Endothelial cell of umbilical vein (primary cell): Measurements from ENCODE around the gene CFAP97D1. TPM values are rescaled to one million over a fixed set of nuclear protein-coding genes. Genes with fewer than 3 reads are reported as not detected.

Source experiments
- BruUV-seq: library from RNA; stranded (reverse); fragments of 400-500 nt; replicated peaks from 2 replicates; lab custom pipeline; 2021; lab: Mats Ljungman, UMichigan
- CTCF ChIA-PET: fragments of 300-600, 350-600 bp; sonication (Branson Sonifier 250); formaldehyde crosslinking; loops from one replicate; lab custom pipeline; 2021; ENCODE audit warnings: antibody characterized with exemption, inconsistent platforms; lab: Charles Lee
- POLR2A ChIA-PET: fragments of 300-600, 350-600 bp; sonication (Branson Sonifier 250); formaldehyde crosslinking; loops from one replicate; lab custom pipeline; 2021; ENCODE audit warnings: antibody characterized with exemption, inconsistent platforms; lab: Charles Lee
- DNase-seq: peaks from one replicate; pipeline ENCODE4 v3.0.0-alpha.2; 2011; ENCODE audit warnings: low read depth, low spot score
- FAIRE-seq: peaks from 2 replicates; lab custom pipeline; 2011; peaks lifted over from hg19 to GRCh38; lab: Jason Lieb, UNC
- H2AFZ ChIP-seq: 2 replicates; pipeline ENCODE4 v1.6.0; 2012; ENCODE audit warnings: low read depth, low read length, control low read depth, inconsistent platforms
- H3K27ac ChIP-seq: 2 replicates; pipeline ENCODE4 v1.5.1; 2011; ENCODE audit warnings: low read depth, mild to moderate bottlenecking, control low read depth, low read length, moderate library complexity; ENCODE audit not compliant: insufficient read depth
- H3K27me3 ChIP-seq, 2 experiments: 2 replicates each; pipeline versions ENCODE4 v1.6.0 to v1.6.1; 2011; ENCODE audit warnings: low read length in 2 of 2, mixed read lengths in 1 of 2; ENCODE audit not compliant: control insufficient read depth in 2 of 2, insufficient read depth in 2 of 2
- H3K36me3 ChIP-seq, 2 experiments: 2 replicates in 1 of 2; 3 replicates in 1 of 2; pipeline ENCODE4 v1.5.1; 2011; ENCODE audit warnings: low read length in 2 of 2, mild to moderate bottlenecking in 1 of 2, moderate library complexity in 1 of 2; ENCODE audit not compliant: control insufficient read depth in 2 of 2, insufficient read depth in 2 of 2; ENCODE audit errors: extremely low read depth in 1 of 2
- H3K4me1 ChIP-seq: 3 replicates; pipeline ENCODE4 v1.5.1; 2011; ENCODE audit warnings: mild to moderate bottlenecking, low read length; ENCODE audit not compliant: control insufficient read depth, insufficient read depth; ENCODE audit errors: extremely low read depth
- H3K4me2 ChIP-seq: 2 replicates; pipeline ENCODE4 v1.6.1; 2011; ENCODE audit warnings: low read length, control low read depth, mixed read lengths; ENCODE audit not compliant: insufficient read depth
- H3K4me3 ChIP-seq, 3 experiments: fragments of 200-600 bp in 1 of 3; sonication (generic), shearing (Covaris generic) in 1 of 3; replicated peaks in 1 of 3; 2 replicates each; pipeline ENCODE4 v1.5.1; 2011 to 2016; ENCODE audit warnings: control low read depth in 3 of 3, low read length in 3 of 3, mild to moderate bottlenecking in 2 of 3, inconsistent platforms in 1 of 3, low read depth in 1 of 3, moderate library complexity in 1 of 3; ENCODE audit not compliant: insufficient read depth in 1 of 3
- H3K79me2 ChIP-seq: 2 replicates; pipeline ENCODE4 v1.6.0; 2012; ENCODE audit warnings: low read length, inconsistent platforms; ENCODE audit not compliant: control insufficient read depth, insufficient read depth
- H3K9ac ChIP-seq: replicated peaks from 2 replicates; pipeline ENCODE3; 2011; ENCODE audit warnings: low read length, control low read depth; ENCODE audit not compliant: insufficient read depth; ENCODE audit errors: extremely low read depth
- H3K9me1 ChIP-seq: replicated peaks from 3 replicates; pipeline ENCODE4 v1.6.0; 2011; ENCODE audit warnings: mild to moderate bottlenecking, low read length; ENCODE audit not compliant: control insufficient read depth, insufficient read depth; ENCODE audit errors: extremely low read depth
- H3K9me3 ChIP-seq: replicated peaks from 2 replicates; pipeline ENCODE4 v1.5.1; 2012; ENCODE audit warnings: low read length, inconsistent platforms; ENCODE audit not compliant: control insufficient read depth, insufficient read depth
- H4K20me1 ChIP-seq: replicated peaks from 2 replicates; pipeline ENCODE3; 2011; ENCODE audit warnings: mild to moderate bottlenecking, low read length; ENCODE audit not compliant: control insufficient read depth, insufficient read depth; ENCODE audit errors: extremely low read depth
- EZH2 ChIP-seq: IDR thresholded peaks from 2 replicates; pipeline ENCODE4 v1.6.1; 2012; ENCODE audit warnings: borderline replicate concordance, low read depth, mild to moderate bottlenecking, moderate library complexity, low read length, inconsistent platforms; ENCODE audit not compliant: severe bottlenecking
- FOS ChIP-seq: IDR thresholded peaks from 2 replicates; pipeline ENCODE4 v1.6.1; 2011; ENCODE audit warnings: mild to moderate bottlenecking, low read length, moderate library complexity, borderline replicate concordance; ENCODE audit not compliant: insufficient read depth
- GATA2 ChIP-seq: IDR thresholded peaks from 2 replicates; pipeline ENCODE4 v1.7.0; 2011; ENCODE audit warnings: low read depth, mild to moderate bottlenecking, moderate library complexity, mixed read lengths, low read length; ENCODE audit not compliant: insufficient read length, insufficient read depth
- JUN ChIP-seq: IDR thresholded peaks from 2 replicates; pipeline ENCODE4 v1.6.1; 2011; ENCODE audit warnings: borderline replicate concordance, low read depth; ENCODE audit not compliant: insufficient read length, insufficient read depth
- MYC ChIP-seq: IDR thresholded peaks from one replicate; pipeline ENCODE4 v1.6.1; 2011; ENCODE audit warnings: mild to moderate bottlenecking, low read depth, low read length
- POLR2A ChIP-seq: IDR thresholded peaks from 2 replicates; pipeline ENCODE4 v1.6.1; 2012; ENCODE audit warnings: low read depth, mild to moderate bottlenecking, control low read depth, low read length
- POLR2AphosphoS5 ChIP-seq: IDR thresholded peaks from 2 replicates; pipeline ENCODE4 v1.6.1; 2012; ENCODE audit warnings: low read depth, mild to moderate bottlenecking, control low read depth, low read length, moderate library complexity; ENCODE audit not compliant: insufficient read depth
- dilution Hi-C: fragments of 300-500 bp; cut with MboI; formaldehyde crosslinking; loops from one replicate; pipeline ENCODE4 v1.15.0; 2019; ENCODE audit warnings: low sequenced_read_pairs; ENCODE audit not compliant: extremely low pct_ligation_motif_present
- intact Hi-C: fragments of 100-400 bp; cut with micrococcal nuclease; formaldehyde crosslinking; loops from one replicate; pipeline ENCODE4 v1.10.0; 2022
- polyA plus RNA-seq, 4 experiments: library from polyadenylated mRNA; depleted of rRNA in 3 of 4; stranded (reverse) in 3 of 4; unstranded in 1 of 4; fragments of >200 nt; gene quantifications; 2 replicates each; pipeline versions ENCODE4 v1.2.1 to v1.2.3, GENCODE V29; 2011 to 2012; ENCODE audit warnings: missing spikeins in 1 of 4
- total RNA-seq: library from RNA; stranded (reverse); gene quantifications from 2 replicates; pipeline ENCODE4 v1.2.3, GENCODE V29; 2021
- TF ChIP-seq, protein P1 (sequence below): IDR thresholded peaks from 2 replicates; pipeline ENCODE4 v1.6.1; 2011; ENCODE audit not compliant: insufficient read depth, insufficient read length
- TF ChIP-seq, protein P2 (sequence below), 2 donors: IDR thresholded peaks; 1 replicate in 1 of 2; 2 replicates in 1 of 2; pipeline ENCODE4 v1.5.1; 2011; ENCODE audit warnings: low read length in 2 of 2, mild to moderate bottlenecking in 2 of 2, moderate library complexity in 2 of 2, control low read depth in 1 of 2, inconsistent platforms in 1 of 2, low read depth in 1 of 2; ENCODE audit not compliant: insufficient read depth in 1 of 2; ENCODE audit errors: extremely low read depth in 1 of 2

Gene CFAP97D1
- total and polyA plus RNA-seq, 2 donors (not counting 3 experiments of a cell fraction or from before 2014, with no cell fraction given): not detected

DNA sequence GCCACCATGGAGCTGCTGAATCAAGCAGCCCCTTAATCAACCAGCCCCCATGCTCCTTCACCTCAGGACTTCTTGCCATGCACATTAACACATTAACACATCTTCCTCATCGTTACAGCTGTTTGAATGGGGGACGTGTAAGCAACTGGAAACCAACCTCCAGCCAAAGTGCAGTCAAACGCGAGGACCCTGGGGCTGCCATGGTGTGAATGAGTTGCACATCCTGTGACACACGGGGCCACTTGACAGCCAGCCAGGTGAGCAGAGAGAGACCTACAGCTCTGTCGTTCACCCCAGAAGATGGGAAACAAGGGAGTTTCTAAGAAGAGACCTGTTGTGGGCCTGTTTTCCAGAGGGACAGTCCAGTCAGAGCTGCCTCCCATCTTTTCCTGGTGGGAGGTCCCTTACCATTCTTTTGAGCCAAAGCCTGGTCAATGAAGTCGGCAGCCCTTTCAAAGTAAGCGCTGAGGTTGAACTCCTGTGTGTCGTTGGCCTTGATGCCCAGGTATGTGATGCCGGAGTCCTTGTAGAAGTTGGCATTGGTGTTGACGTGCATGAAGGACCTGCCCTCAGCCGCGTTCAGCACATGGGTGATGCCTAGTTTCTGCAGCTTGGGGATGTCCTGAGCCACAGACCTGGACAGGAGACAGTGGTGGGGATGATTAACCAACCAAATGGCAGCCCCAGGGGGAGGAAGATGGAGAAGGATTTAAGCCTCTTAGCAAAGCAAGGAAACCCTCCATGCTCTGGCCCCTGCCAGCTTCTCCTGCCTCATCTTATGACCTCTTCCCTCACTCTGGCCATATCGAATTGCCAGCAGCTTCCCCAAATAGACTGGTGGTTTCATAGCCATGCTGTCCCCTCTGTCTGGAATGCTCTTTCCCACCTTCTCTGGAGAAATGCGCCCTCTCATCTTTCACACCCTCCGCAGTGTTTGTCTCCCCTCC is 5.7 kb upstream of the CFAP97D1 start:
- FAIRE-seq (no peak), DNase-seq (no peak)
- no TSS peak for BruUV-seq
- H2AFZ ChIP-seq: no peak overlapping the region
- H3K4me3 ChIP-seq: no peak overlapping the region
- peaks cover 10% of the 10 kb centered on the region for H3K79me2 ChIP-seq
- no peak overlapping the region for H3K4me2 ChIP-seq
- H4K20me1 ChIP-seq: no peaks in the 10 kb centered on the region
- TF ChIP-seq EZH2: no peak
- no peak for TF ChIP-seq JUN
- TF ChIP-seq GATA2: no peak
- TF ChIP-seq, protein P1, sequence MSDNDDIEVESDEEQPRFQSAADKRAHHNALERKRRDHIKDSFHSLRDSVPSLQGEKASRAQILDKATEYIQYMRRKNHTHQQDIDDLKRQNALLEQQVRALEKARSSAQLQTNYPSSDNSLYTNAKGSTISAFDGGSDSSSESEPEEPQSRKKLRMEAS: no peak
- TF ChIP-seq POLR2A: no peak
- TF ChIP-seq FOS: no peak
- TF ChIP-seq, protein P2, sequence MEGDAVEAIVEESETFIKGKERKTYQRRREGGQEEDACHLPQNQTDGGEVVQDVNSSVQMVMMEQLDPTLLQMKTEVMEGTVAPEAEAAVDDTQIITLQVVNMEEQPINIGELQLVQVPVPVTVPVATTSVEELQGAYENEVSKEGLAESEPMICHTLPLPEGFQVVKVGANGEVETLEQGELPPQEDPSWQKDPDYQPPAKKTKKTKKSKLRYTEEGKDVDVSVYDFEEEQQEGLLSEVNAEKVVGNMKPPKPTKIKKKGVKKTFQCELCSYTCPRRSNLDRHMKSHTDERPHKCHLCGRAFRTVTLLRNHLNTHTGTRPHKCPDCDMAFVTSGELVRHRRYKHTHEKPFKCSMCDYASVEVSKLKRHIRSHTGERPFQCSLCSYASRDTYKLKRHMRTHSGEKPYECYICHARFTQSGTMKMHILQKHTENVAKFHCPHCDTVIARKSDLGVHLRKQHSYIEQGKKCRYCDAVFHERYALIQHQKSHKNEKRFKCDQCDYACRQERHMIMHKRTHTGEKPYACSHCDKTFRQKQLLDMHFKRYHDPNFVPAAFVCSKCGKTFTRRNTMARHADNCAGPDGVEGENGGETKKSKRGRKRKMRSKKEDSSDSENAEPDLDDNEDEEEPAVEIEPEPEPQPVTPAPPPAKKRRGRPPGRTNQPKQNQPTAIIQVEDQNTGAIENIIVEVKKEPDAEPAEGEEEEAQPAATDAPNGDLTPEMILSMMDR (IDR thresholded peaks at IDR 0.05; ENCODE audit: extremely low read depth in 1 of 2, insufficient read depth in 1 of 2, low read depth in 1 of 2, low read length in 2 of 2): no peak
- no peak for TF ChIP-seq POLR2AphosphoS5
- no peak for TF ChIP-seq MYC
- H3K9ac ChIP-seq: no peak overlapping the region
- ChIA-PET CTCF (interaction anchor here (1.3 to 4.5 kb wide), 3 partner anchors 8 to 72 kb away, joined by 4 to 27 read pairs (median 10); partner anchors contain the start of gene CD300LG), POLR2A (no interaction called here)
- dilution Hi-C loops (no loop called here), intact Hi-C loops (no loop called here)
- no peaks in the 10 kb centered on the region for H3K9me1 ChIP-seq
- no peaks in the 10 kb centered on the region for H3K27me3 ChIP-seq
- no peak overlapping the region for H3K27ac ChIP-seq
- H3K36me3 ChIP-seq: peaks cover 16 to 30% of the 10 kb centered on the region in 2 experiments
- peaks cover 9% of the 10 kb centered on the region for H3K4me1 ChIP-seq
- no peaks in the 10 kb centered on the region for H3K9me3 ChIP-seq
